GM12892 (cell line): ENCODE measurements around the gene CHMP4B.

Source experiments
- DNase-seq: peaks from one replicate; pipeline ENCODE4 v3.0.0; 2011; ENCODE audit not compliant: insufficient read length
- FAIRE-seq: peaks from 2 replicates; lab custom pipeline; 2011; peaks lifted over from hg19 to GRCh38; lab: Jason Lieb, UNC
- POLR2A ChIP-seq: IDR thresholded peaks from 2 replicates; pipeline ENCODE4 v1.6.1; 2011; ENCODE audit warnings: low read depth, low read length, control low read depth
- POLR2AphosphoS5 ChIP-seq: IDR thresholded peaks from 2 replicates; pipeline ENCODE4 v1.6.1; 2011; ENCODE audit warnings: low read depth, low read length, control low read depth
- TAF1 ChIP-seq: IDR thresholded peaks from 2 replicates; pipeline ENCODE4 v1.6.1; 2011; ENCODE audit warnings: low read depth, mild to moderate bottlenecking, control low read depth, low read length, borderline replicate concordance

CHMP4B gene

DNA sequence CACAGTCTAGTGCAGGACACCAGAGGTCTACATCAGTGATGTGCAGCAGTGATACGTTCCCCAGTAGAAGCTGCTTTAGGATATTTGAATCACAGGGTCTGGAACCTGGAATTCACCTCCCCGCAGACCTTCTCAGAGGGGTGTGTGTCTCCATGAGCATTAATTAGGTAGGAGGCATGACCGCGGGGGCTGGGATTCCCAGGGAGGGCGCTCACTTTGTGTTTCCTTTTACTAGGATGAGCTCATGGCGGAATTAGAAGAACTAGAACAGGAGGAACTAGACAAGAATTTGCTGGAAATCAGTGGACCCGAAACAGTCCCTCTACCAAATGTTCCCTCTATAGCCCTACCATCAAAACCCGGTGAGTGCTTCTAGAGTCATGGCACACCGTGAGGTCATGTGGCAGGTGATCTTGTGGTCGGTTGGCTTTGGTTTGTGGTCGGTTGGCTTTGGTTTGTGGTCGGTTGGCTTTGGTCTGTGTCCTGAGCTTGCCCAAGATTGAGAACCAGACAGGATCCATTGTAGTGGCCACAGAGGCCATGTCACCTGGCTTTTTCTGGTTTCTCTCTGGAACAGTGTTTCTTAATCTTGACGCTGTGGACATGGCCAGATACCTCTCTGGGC, 40.8 kb downstream of the CHMP4B start:
- TF ChIP-seq POLR2A (no peak), TAF1 (no peak), POLR2AphosphoS5 (no peak)
- FAIRE-seq: no peak
- no peak for DNase-seq

DNA sequence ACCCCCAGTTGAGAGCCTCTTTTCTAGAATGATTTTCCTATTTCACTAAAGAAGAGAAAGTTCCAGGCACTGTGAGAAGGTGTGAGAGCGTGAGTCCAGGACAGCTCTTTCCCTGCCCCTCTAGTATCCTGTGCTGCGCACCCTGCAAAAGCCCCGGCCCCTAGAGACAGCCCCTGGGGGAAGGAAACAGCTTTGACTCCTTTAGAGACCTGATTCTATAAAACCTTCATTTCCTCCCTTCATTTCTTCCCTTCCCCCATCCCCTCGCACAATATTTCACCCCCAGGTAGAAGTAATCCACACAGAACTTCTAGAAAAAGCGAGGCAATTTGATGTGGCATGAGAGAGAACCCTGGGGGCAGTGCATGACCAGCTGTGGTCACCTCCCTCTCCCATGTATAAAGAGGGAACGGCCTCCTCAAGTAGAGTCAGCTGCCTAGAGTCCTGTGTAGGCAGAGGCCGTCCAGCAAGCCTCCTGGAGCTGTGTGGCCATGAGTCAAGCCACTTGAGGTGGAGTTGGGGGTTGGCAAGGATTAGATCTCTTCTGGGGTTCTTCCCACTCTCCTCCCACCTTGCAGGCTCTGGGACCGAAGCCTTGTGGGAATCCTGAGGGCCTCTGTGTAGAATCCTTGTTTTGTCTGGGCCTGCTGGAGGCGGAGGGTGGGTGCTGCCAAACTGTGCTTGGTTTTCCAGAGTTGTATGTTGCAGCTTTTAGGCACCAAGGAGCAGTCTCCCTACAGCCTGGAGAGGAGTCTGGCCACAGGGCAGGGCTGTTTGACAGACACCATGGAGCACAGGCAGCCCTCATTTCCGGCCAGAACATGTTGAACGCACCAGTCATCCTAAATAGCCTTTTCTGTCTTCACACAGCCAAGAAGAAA, 41.7 kb downstream of the CHMP4B start:
- TF ChIP-seq POLR2A: no peak
- TF ChIP-seq POLR2AphosphoS5: no peak
- TF ChIP-seq TAF1: no peak
- FAIRE-seq (no peak), DNase-seq (no peak)

DNA sequence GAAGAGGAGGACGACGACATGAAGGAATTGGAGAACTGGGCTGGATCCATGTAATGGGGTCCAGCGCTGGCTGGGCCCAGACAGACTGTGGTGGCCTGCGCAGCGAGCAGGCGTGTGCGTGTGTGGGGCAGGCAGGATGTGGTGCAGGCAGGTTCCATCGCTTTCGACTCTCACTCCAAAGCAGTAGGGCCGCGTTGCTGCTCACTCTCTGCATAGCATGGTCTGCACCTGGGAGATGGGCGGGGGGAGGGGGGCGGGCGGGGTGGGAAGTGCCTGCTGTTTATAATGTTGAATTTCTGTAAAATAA, 42.3 kb downstream of the CHMP4B start:
- FAIRE-seq (no peak), DNase-seq (no peak)
- TF ChIP-seq POLR2A: no peak
- TF ChIP-seq POLR2AphosphoS5: no peak
- no peak for TF ChIP-seq TAF1

DNA sequence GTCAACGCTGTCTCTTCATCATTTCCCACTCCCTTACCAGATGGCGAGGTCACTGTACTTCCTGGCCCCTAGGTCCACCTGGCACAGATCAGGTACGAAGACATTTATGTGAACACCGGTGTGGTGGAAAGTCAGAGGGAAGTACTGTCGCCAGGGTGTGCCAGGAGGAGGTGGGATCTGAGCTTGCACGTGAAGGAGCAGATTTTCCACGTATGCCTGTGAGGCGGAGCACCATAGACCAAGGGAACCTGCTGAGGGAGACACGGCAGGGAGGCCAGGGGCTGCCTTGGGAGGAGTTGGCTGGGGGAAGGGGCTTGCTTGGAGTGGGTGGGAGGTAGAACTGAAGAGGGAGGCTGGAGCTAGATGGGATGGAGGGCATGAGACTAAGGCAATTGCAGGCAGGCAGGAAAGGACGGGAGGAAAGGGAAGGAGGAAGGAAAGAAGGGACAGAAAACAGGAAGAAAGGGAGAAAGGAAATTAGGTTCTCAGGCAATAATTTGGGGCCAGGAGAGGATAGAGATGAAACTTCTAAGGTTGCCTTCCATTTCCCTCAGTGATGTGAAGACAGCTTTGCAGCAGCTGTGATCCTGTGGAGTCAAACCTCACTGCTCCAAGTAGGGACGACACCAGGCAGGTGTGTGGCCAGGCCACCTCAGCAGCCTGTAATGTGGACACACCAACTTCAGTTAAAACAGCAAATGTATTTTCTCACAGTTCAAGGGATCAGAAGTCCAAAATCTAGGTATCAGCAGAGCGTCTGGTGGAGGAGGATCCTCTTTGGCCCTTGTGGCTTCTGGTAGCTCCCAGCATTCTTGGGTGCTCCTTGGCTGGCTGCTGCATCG, 46.8 kb downstream of the CHMP4B start:
- no peak for TF ChIP-seq TAF1
- TF ChIP-seq POLR2A: no peak
- no peak for TF ChIP-seq POLR2AphosphoS5
- FAIRE-seq (no peak), DNase-seq (no peak)

DNA sequence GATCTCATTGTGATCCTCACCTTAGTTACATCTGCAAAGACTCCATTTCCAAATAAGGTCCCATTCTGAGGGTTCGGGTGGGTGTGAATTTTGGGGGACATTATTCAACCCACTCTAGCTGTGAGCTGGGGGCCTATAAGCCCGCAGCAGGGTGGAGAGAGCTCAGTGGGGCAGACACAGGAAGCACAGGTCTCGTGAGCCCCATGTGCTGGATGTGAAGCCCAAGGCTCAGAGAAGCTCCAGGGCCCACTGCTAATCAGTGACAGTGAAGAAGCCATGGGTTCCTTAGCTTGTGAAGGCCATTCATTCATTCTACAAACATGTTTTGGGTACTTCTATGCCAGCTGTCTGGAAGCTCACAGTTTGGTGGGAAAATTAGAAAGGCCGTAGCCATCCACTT, 47.5 kb downstream of the CHMP4B start:
- no peak for TF ChIP-seq POLR2A
- no peak for TF ChIP-seq TAF1
- TF ChIP-seq POLR2AphosphoS5: no peak
- FAIRE-seq: no peak
- no peak for DNase-seq

DNA sequence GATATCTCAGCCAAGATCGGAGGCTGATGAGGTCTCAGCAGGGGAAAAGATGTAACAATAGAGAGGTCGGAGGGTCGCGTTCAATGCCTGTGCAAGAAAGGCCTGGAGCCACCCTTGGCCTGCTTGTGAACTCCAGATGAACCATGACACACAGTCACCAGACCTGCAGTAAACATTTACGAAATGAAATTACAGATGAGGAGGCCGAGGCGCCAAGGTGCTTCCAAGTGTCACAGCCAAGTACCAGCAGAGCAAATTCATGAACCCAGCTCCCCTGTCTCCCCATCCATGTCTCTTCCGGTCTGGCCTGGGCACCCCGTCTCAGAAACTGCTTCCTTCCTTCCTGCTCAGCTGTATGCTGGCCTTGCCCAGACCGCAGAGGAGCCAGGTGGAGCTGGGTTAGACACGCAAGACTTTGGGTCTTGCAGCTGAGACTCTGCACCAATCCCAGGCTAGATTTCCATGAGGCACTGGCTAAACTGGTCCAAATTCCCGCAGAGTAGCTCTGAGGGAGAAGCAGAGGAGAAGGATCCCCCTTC, 48.1 kb downstream of the CHMP4B start:
- TF ChIP-seq POLR2A (no peak; the same call in 1 of the 2 replicates), POLR2AphosphoS5 (no peak), TAF1 (no peak)
- peak; percentile 33 for FAIRE-seq
- no peak for DNase-seq

DNA sequence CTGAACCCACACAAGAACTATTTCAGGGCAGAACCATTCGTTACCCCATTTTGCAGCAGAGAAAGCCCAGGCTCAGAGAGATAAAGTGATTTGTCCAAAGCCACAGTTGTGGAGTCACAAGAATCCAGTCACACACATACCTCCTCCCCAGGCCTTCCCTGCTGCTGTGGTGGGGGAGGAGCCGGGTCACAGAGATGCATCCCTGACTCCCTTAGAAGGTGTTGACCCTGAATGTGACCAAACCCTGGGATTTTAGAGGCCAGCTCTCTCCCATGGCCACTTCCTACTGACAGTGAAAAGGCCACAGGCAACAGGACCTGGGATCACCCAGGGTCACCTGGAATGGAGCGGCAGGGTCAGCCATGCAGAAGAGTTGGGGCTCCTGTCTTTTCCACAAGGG, 48.6 kb downstream of the CHMP4B start:
- DNase-seq (no peak), FAIRE-seq (no peak)
- TF ChIP-seq POLR2AphosphoS5 (no peak), POLR2A (no peak), TAF1 (no peak)

DNA sequence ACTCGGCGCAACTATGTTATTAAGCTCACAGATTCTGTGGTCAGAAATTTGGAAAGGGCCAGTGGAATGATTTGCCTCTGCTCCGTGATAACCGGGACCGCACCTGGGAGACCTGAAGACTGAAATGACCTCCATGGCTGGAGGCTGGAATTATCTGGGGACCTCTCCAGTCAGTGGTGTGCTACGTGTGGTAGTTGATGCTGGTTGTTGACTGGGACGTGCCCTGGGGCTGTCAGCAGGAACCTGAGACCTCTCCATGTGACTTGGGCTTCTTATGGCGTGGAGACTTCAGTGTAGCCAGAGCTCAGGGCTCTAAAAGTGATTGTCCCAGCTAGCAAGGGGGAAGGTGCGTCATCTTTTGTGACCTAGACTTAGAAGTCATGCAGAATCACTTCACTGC, 50.3 kb downstream of the CHMP4B start:
- no peak for FAIRE-seq
- TF ChIP-seq POLR2A (no peak), TAF1 (no peak), POLR2AphosphoS5 (no peak)
- no peak for DNase-seq

DNA sequence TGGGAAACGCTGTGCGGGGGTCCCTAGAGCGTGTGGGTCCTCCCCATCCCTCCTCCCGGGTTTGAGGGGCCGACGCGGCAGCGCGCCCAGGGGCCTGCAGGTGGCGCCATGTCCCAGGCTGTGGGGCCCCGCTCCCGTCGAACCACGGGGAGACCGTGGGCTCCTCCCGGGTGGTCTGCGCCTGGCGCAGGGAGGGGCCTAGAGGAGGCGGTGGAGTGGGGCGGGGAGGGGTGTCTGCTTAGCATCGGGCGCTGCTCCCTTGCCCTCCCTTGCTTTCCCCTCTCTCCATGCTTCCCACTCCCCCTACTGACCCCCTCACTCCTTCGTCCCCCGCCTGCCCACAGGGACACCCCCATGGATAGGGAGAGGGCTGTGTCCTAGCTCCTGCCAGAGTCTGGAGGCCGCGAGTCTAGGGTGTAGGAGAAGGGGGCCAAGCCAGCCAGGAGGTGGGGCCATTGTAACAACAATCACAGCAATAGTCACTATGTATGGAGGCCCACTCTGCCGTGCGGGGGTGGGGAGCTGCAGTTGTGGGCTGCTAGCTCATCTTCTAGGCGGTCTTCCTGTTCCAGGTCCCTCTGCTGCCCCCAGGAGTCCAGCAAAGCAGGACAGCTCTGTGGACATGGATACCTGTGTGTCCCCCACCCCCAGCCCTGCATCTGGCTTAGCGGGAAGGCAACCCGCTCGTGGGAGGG, 51.7 kb downstream of the CHMP4B start:
- DNase-seq (peak; percentile 83), FAIRE-seq (peak; percentile 60)
- no peak for TF ChIP-seq POLR2AphosphoS5
- no peak for TF ChIP-seq TAF1
- TF ChIP-seq POLR2A: no peak

DNA sequence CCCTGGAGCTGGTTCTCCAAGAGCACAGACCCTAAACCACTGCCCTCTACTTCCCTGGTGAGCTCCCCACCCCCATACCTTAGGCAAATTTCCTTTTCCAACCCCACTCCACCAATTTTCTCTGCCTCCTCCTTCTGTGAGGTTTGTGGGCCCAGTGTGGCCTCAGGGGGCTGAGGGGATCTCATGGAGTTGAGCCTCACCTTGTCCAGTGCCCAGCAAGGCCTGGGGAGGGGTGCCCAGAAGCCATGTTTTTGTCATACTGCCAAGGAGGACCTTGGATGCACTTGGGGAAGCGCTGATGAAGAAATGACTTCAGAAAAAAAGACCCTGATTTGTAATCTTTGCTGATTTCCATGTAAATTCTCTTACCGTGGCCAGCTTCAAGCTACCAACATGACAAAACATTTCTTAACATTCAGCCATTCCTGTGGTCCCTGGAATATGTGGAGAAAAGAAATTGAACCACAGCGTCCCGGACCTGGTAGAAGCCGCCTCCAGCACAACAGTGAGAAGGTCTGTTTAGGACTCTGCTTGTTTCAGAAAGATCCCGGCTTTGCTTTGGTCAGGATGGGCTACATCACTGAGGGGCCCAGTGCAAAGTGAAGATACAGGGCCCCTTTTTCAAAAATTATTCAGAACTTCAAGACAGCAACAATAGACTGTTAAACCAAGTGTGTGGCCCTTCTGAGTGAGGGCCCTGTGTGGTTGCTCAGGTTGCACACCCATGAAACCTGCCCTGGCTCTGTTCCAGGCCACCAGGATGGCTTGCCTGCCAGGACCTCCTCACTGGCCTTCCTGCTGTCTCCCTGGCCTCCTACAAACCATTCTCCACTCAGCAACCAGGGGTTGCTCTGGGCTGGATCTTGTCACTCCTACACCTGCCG, 52.5 kb downstream of the CHMP4B start:
- no peak for TF ChIP-seq TAF1
- TF ChIP-seq POLR2AphosphoS5: no peak
- no peak for TF ChIP-seq POLR2A
- DNase-seq (no peak), FAIRE-seq (no peak)
